Natural killer cell (primary cell): Measurements from ENCODE around the gene CDCA8. TPM values are rescaled to one million over a fixed set of nuclear protein-coding genes. Genes with fewer than 3 reads are reported as not detected.

Experiments used
- ATAC-seq, 3 donors: fragments of 150-1000 bp in 2 of 3; fragments of 200-7000 bp in 1 of 3; cut with Tn5 transposase; 1 replicate in 1 of 3; 2 replicates in 2 of 3; pipeline ENCODE4 v1.10.0; 2021; ENCODE audit warnings: mild to moderate bottlenecking in 2 of 3, moderate library complexity in 2 of 3
- DNase-seq, 2 donors: peaks; one replicate each; pipeline versions ENCODE4 v3.0.0 to v3.0.0-alpha.2; 2013 to 2021; ENCODE audit warnings: mixed read lengths in 1 of 2
- H3K27ac ChIP-seq: one replicate; pipeline ENCODE4 v1.5.1; 2013; ENCODE audit warnings: mild to moderate bottlenecking, low read length
- H3K27me3 ChIP-seq: one replicate; pipeline ENCODE4 v1.6.1; 2013; ENCODE audit warnings: low read length; ENCODE audit not compliant: control insufficient read depth, insufficient read depth
- H3K36me3 ChIP-seq: one replicate; pipeline ENCODE4 v1.6.1; 2013; ENCODE audit warnings: low read length; ENCODE audit not compliant: control insufficient read depth, insufficient read depth
- H3K4me1 ChIP-seq: one replicate; pipeline ENCODE4 v1.6.1; 2013; ENCODE audit warnings: low read length; ENCODE audit not compliant: control insufficient read depth, insufficient read depth
- H3K4me3 ChIP-seq: one replicate; pipeline ENCODE4 v1.5.1; 2013; ENCODE audit warnings: low read length
- H3K9me3 ChIP-seq: one replicate; pipeline ENCODE4 v1.6.1; 2013; ENCODE audit warnings: low read length; ENCODE audit not compliant: control insufficient read depth, insufficient read depth
- H3K27ac Mint-ChIP-seq, 2 donors: one replicate each; pipeline ENCODE4 v1.8.0; 2022; ENCODE audit warnings: mild to moderate bottlenecking in 2 of 2, mixed read lengths in 2 of 2, moderate library complexity in 1 of 2
- H3K27me3 Mint-ChIP-seq, 2 donors: one replicate each; pipeline ENCODE4 v1.8.0; 2022; ENCODE audit warnings: low read depth in 2 of 2, mixed read lengths in 2 of 2
- H3K36me3 Mint-ChIP-seq: one replicate; pipeline ENCODE4 v1.8.0; 2022; ENCODE audit warnings: mixed read lengths
- H3K4me1 Mint-ChIP-seq, 2 donors: one replicate each; pipeline ENCODE4 v1.8.0; 2022; ENCODE audit warnings: mixed read lengths in 2 of 2
- H3K4me3 Mint-ChIP-seq: one replicate; pipeline ENCODE4 v1.8.0; 2022; ENCODE audit warnings: mild to moderate bottlenecking, moderate library complexity, mixed read lengths
- H3K9me3 Mint-ChIP-seq, 2 donors: one replicate each; pipeline ENCODE4 v1.8.0; 2022; ENCODE audit warnings: mixed read lengths in 2 of 2
- WGBS: methylation state at CpG from one replicate; pipeline ENCODE4 v1.1.7; 2013; ENCODE audit warnings: missing lambda C conversion rate; ENCODE audit not compliant: insufficient coverage; 5-methylcytosine and 5-hydroxymethylcytosine counted together
- intact Hi-C: fragments of 100-400 bp; cut with micrococcal nuclease; formaldehyde crosslinking; loops from one replicate; pipeline ENCODE4 v1.14.2; 2022
- total RNA-seq, 4 donors: library from RNA; stranded (reverse); fragments of 120-200 nt in 1 of 4; gene quantifications; one replicate each; pipeline versions ENCODE4 v1.2.3 to v1.2.4, GENCODE V29; 2013 to 2022
- TF ChIP-seq, protein P1 (sequence below): fragments of 200-600 bp; IDR thresholded peaks from one replicate; pipeline ENCODE4 v1.8.0; 2022; ENCODE audit warnings: antibody characterized with exemption

The CDCA8 gene
- total RNA-seq, 3 donors from 2014 or later (not counting 1 experiment from before 2014, with no cell fraction given): 1.6 to 3.3 (median 2.2) TPM

DNA sequence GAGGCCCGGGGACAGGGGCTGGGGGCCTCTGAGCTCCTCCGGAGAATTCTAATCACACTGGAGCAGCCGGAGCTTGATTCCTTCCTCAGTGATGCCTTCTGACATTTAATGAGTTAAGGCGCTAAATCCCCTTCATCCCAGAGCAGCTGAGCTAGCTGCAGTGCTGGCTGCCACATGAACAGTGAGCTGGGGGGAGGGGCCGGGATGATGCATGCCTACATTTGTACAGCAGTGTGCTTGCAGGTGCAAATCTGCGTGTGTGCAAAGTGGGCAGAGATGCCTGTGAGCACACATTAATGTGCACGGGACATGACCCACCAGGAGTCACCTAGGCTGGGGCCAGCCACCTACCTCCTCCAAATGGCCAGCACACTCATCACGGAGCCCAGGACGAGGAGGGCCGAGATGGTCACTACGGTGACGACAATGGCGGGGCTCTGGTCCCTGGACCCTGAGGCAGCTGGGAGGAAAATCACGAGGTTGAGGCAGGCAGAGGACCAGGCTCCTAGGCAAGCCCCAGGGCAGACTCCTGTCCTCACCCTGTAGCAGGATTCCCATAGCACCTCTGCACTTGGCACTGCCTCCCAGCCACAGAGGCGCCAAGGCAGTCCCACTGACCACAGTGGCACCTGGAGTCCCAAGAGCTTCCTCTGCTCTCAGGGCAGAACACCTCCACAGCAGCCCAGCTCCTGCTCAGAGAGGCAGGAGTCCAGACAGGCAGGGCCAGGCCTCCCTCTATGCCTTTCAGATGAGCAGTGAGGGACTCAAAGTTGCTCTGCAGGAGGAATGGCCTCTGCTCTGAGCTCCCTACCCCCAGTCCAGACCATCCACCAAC lies 34.7 kb downstream of the CDCA8 start:
- 57% methylated on average over 15 of the region's 15 CpGs for WGBS
- Mint-ChIP-seq H3K27ac (no peak overlapping the region), H3K36me3 (no peaks in the 10 kb centered on the region), H3K4me1 (no peaks in the 10 kb centered on the region), H3K4me3 (no peak overlapping the region), H3K27me3 (peaks cover 20 to 22% of the 10 kb centered on the region in 2 donors), H3K9me3 (no peaks in the 10 kb centered on the region)
- TF ChIP-seq, protein P1, sequence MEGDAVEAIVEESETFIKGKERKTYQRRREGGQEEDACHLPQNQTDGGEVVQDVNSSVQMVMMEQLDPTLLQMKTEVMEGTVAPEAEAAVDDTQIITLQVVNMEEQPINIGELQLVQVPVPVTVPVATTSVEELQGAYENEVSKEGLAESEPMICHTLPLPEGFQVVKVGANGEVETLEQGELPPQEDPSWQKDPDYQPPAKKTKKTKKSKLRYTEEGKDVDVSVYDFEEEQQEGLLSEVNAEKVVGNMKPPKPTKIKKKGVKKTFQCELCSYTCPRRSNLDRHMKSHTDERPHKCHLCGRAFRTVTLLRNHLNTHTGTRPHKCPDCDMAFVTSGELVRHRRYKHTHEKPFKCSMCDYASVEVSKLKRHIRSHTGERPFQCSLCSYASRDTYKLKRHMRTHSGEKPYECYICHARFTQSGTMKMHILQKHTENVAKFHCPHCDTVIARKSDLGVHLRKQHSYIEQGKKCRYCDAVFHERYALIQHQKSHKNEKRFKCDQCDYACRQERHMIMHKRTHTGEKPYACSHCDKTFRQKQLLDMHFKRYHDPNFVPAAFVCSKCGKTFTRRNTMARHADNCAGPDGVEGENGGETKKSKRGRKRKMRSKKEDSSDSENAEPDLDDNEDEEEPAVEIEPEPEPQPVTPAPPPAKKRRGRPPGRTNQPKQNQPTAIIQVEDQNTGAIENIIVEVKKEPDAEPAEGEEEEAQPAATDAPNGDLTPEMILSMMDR: no peak
- no peak overlapping the region for H3K4me3 ChIP-seq
- intact Hi-C loops: no loop called here
- ATAC-seq: no peak
- no peak for DNase-seq
- H3K36me3 ChIP-seq: no peaks in the 10 kb centered on the region
- H3K27me3 ChIP-seq: no peaks in the 10 kb centered on the region
- H3K9me3 ChIP-seq: no peaks in the 10 kb centered on the region
- H3K4me1 ChIP-seq: no peaks in the 10 kb centered on the region
- no peak overlapping the region for H3K27ac ChIP-seq

DNA sequence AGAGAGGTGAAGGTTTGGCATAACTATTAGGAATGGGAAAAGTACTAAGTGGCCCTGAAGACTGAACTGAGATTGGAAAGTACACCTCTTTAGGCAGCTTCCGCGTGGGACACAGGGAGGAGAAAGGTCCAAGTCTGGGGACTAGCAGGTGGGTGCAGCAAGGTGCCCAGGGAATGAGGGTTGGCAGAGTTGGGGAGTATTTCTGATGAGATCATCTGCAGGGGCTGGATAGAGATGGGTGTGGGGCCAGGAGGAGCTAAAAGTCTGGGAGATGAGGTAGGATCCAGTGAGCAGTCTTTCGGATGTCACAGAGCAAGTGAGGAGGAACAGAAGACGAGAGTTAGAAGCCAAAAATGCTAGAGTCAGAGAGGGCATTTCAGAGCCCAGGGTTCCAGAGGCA lies 36.1 kb downstream of the CDCA8 start:
- Mint-ChIP-seq H3K36me3 (no peaks in the 10 kb centered on the region), H3K27me3 (peaks cover 23 to 24% of the 10 kb centered on the region in 2 donors), H3K4me3 (no peak overlapping the region), H3K9me3 (no peaks in the 10 kb centered on the region), H3K4me1 (no peaks in the 10 kb centered on the region), H3K27ac (no peak overlapping the region)
- H3K36me3 ChIP-seq: no peaks in the 10 kb centered on the region
- intact Hi-C loops: no loop called here
- 90% methylated on average over 4 of the region's 4 CpGs for WGBS
- ATAC-seq (no peak), DNase-seq (no peak)
- H3K4me1 ChIP-seq: no peaks in the 10 kb centered on the region
- TF ChIP-seq, protein P1: no peak
- H3K27ac ChIP-seq: no peak overlapping the region
- H3K27me3 ChIP-seq: no peaks in the 10 kb centered on the region
- H3K4me3 ChIP-seq: no peak overlapping the region
- no peaks in the 10 kb centered on the region for H3K9me3 ChIP-seq

DNA sequence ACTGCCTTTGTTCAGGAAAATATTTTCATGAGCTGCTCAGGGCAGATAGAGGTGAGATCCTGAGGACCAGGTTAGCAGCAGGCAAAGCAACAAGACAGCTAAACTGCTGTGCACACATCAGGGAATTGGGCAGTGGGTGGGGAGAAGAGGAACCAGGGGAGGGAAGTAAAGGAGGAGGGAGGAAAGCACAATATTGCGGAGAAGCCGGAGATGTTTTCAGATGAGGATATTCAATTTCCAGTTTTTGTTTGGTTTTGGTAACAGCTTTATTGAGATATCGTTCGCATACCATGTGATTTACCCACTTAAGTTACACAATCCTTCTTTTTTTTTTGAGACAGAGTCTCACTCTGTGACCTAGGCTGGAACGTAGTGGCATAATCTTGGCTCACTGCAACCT lies 38.1 kb downstream of the CDCA8 start:
- no peak overlapping the region for H3K27ac ChIP-seq
- Mint-ChIP-seq H3K9me3 (no peaks in the 10 kb centered on the region), H3K36me3 (no peaks in the 10 kb centered on the region), H3K27ac (no peak overlapping the region), H3K4me3 (no peak overlapping the region), H3K4me1 (no peaks in the 10 kb centered on the region), H3K27me3 (peaks cover 28 to 41% of the 10 kb centered on the region in 2 donors)
- DNase-seq (no peak), ATAC-seq (no peak)
- H3K36me3 ChIP-seq: no peaks in the 10 kb centered on the region
- TF ChIP-seq, protein P1: no peak
- peaks cover 5% of the 10 kb centered on the region for H3K27me3 ChIP-seq
- H3K4me3 ChIP-seq: no peak overlapping the region
- 30% methylated on average over 4 of the region's 5 CpGs for WGBS
- no peaks in the 10 kb centered on the region for H3K9me3 ChIP-seq
- intact Hi-C loops: no loop called here
- H3K4me1 ChIP-seq: peaks cover 4% of the 10 kb centered on the region
